Upper lobe of left lung (tissue), 4 donors: ENCODE measurements around the gene PRR23E.

Source experiments
- EP300 ChIP-seq, 4 donors: sonication (generic); formaldehyde crosslinking; IDR thresholded peaks; one replicate each; pipeline ENCODE4 v1.5.1; 2017; ENCODE audit warnings: antibody characterized with exemption in 4 of 4, control low read depth in 2 of 4
- POLR2A ChIP-seq, 4 donors: fragments of 450-650 bp; IDR thresholded peaks; one replicate each; pipeline ENCODE4 v1.5.1; 2016 to 2017; ENCODE audit warnings: antibody characterized with exemption in 4 of 4, mild to moderate bottlenecking in 2 of 4
- POLR2AphosphoS5 ChIP-seq, 2 donors: sonication (generic); formaldehyde crosslinking; IDR thresholded peaks; one replicate each; pipeline ENCODE4 v1.5.1; 2017; ENCODE audit warnings: antibody characterized with exemption in 2 of 2
- TF ChIP-seq, protein P1 (sequence below), 6 experiments: fragments of 450-650 bp in 4 of 6; fragments of 200-600 bp in 2 of 6; sonication (generic) in 2 of 6; IDR thresholded peaks; one replicate each; pipeline ENCODE4 v1.5.1; 2016 to 2019; ENCODE audit warnings: antibody characterized with exemption in 6 of 6

GRCh38 chr3:127208483-127209100 is 15.7 kb downstream of the PRR23E start:
- TF ChIP-seq POLR2A (IDR thresholded peaks at IDR 0.05) (no peak), POLR2AphosphoS5 (IDR thresholded peaks at IDR 0.05) (no peak), EP300 (IDR thresholded peaks at IDR 0.05) (no peak)
- TF ChIP-seq, protein P1, sequence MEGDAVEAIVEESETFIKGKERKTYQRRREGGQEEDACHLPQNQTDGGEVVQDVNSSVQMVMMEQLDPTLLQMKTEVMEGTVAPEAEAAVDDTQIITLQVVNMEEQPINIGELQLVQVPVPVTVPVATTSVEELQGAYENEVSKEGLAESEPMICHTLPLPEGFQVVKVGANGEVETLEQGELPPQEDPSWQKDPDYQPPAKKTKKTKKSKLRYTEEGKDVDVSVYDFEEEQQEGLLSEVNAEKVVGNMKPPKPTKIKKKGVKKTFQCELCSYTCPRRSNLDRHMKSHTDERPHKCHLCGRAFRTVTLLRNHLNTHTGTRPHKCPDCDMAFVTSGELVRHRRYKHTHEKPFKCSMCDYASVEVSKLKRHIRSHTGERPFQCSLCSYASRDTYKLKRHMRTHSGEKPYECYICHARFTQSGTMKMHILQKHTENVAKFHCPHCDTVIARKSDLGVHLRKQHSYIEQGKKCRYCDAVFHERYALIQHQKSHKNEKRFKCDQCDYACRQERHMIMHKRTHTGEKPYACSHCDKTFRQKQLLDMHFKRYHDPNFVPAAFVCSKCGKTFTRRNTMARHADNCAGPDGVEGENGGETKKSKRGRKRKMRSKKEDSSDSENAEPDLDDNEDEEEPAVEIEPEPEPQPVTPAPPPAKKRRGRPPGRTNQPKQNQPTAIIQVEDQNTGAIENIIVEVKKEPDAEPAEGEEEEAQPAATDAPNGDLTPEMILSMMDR (IDR thresholded peaks at IDR 0.05) = no peak
